GM21423 (cell line): ENCODE measurements around the gene CERS6.

Experiments used
- ATAC-seq: cut with Tn5 transposase; IDR thresholded peaks from one replicate; pipeline ENCODE4 v1.9.1; 2021; ENCODE audit warnings: mild to moderate bottlenecking, moderate library complexity; ENCODE audit not compliant: unreplicated experiment

CERS6 gene

GRCh38 chr2:168529054-168529833 lies 73.2 kb downstream of the CERS6 start:
- ATAC-seq, result no peak

GRCh38 chr2:168529900-168530561 lies 74.0 kb downstream of the CERS6 start:
- no peak for ATAC-seq

GRCh38 chr2:168530982-168531622 lies 75.0 kb downstream of the CERS6 start:
- ATAC-seq, result peak; percentile 46

GRCh38 chr2:168534926-168535325 lies 78.9 kb downstream of the CERS6 start:
- no peak for ATAC-seq

- no peak for ATAC-seq
These were observed 80.9 kb downstream of the CERS6 start for GRCh38 chr2:168536925-168537466.

- ATAC-seq, result no peak
These were observed 82.1 kb downstream of the CERS6 start for GRCh38 chr2:168538133-168538532.

GRCh38 chr2:168538534-168538933 lies 82.5 kb downstream of the CERS6 start:
- ATAC-seq, result no peak

GRCh38 chr2:168539945-168540344 lies 83.9 kb downstream of the CERS6 start:
- ATAC-seq, result no peak

- ATAC-seq, result no peak
These were observed 85.8 kb downstream of the CERS6 start for GRCh38 chr2:168541858-168542257.

GRCh38 chr2:168543037-168543436 lies 87.0 kb downstream of the CERS6 start:
- ATAC-seq, result no peak

- no peak for ATAC-seq
These were observed 87.9 kb downstream of the CERS6 start for GRCh38 chr2:168543935-168544334.

GRCh38 chr2:168545439-168546082 lies 89.5 kb downstream of the CERS6 start:
- no peak for ATAC-seq

GRCh38 chr2:168550670-168551069 lies 94.6 kb downstream of the CERS6 start:
- ATAC-seq, result no peak

GRCh38 chr2:168552450-168552856 lies 96.4 kb downstream of the CERS6 start:
- ATAC-seq, result peak; percentile 98

- no peak for ATAC-seq
These were observed 99.2 kb downstream of the CERS6 start for GRCh38 chr2:168555283-168555682.

- no peak for ATAC-seq
These were observed 103.1 kb downstream of the CERS6 start for GRCh38 chr2:168559187-168559586.

GRCh38 chr2:168560817-168561499 lies 104.9 kb downstream of the CERS6 start:
- no peak for ATAC-seq

GRCh38 chr2:168561991-168562390 lies 105.9 kb downstream of the CERS6 start:
- ATAC-seq, result no peak

GRCh38 chr2:168562971-168563370 lies 106.9 kb downstream of the CERS6 start:
- ATAC-seq, result no peak

GRCh38 chr2:168564641-168565040 lies 108.6 kb downstream of the CERS6 start:
- no peak for ATAC-seq

GRCh38 chr2:168565112-168565511 lies 109.0 kb downstream of the CERS6 start:
- ATAC-seq, result no peak
